Activated T-cell treated with anti-CD3 and anti-CD28 coated beads for 1 hour (primary cell): Measurements from ENCODE around the gene CHRNB4.
"Not testable (repeated sequence)": the region's sequence is repeated elsewhere in the genome, so short reads cannot be mapped to it uniquely, and the experiment has no call there.

ENCODE experiments used
- DNase-seq: peaks from one replicate; pipeline ENCODE4 v3.0.0-alpha.2; 2020; ENCODE audit warnings: low read depth

The CHRNB4 gene, protein sequence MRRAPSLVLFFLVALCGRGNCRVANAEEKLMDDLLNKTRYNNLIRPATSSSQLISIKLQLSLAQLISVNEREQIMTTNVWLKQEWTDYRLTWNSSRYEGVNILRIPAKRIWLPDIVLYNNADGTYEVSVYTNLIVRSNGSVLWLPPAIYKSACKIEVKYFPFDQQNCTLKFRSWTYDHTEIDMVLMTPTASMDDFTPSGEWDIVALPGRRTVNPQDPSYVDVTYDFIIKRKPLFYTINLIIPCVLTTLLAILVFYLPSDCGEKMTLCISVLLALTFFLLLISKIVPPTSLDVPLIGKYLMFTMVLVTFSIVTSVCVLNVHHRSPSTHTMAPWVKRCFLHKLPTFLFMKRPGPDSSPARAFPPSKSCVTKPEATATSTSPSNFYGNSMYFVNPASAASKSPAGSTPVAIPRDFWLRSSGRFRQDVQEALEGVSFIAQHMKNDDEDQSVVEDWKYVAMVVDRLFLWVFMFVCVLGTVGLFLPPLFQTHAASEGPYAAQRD

DNA sequence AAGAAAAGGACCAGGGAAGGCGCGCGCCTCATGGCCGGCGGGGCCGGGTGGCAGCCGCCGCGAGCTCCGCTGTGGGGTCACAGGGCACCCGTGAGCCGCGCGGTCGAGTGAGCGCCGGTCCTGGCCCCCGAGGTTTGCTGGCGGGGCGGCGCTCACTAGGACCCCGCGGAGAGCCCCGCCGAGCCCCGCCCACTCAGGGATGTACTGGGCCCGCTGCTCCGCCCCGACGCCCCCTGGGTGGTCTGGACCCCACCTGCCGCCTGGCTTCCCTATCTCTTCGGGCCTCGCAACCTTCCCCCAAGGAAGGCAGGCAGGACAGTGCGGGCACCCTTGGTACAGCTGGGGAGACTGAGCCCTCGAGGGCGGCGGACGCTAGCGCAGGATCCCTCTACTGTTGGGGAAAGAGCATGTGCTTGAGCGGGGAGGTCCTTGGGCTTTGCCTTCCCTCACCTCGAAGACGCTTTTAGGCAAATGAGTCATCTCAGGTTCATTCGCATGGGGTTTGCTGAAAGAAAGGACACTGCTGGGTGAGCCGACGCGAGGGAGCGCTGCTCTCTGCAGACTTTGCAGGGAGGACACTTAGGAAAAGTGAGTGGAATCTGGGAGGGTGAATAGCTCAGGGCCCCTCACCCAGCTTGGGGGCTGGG lies at the start of gene CHRNB4:
TSS of gene CHRNB4 (minus strand) at position 109 of the 647 bp plus-strand sequence. CDS start at position 32, 77 bp downstream.
- no peak for DNase-seq

DNA sequence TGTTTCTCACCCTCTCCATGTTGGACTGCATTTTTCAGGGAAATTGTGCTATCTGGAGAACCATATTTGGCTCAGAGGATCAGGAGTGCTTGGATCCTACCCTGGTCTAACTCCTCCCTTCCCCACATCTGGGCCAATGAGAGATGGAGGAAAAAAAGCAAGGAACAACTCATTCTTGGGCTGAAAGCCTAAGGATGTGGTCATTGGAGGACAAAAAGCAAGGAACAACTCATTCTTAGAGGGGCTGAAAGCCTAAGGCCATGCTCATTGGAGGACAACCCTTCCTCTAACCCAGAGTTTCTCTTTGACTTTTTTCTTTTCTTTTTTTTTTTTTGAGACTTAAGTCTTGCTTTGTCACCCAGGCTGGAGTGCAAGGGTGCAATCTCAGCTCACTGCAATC lies 48.6 kb upstream of the CHRNB4 start:
- no peak for DNase-seq

DNA sequence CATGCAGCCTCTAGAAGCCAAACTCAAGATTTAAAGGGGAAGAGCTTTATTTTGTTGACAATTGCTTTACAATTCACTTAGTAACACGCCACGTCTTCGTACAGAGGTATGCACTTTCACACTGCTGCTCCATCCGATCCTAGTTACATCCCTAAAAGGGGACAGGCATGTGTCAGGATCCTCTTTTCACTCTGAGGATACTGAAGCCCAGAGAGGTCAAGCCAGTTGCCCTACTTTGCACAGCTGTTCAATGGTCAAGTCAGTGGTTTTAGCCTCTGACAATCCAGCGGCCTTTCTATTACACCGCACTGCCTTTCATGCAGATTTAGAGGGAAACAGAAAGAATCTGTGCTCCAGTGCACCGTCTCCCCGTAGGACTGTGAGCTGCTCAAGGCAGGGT lies 44.9 kb upstream of the CHRNB4 start:
- DNase-seq: no peak

DNA sequence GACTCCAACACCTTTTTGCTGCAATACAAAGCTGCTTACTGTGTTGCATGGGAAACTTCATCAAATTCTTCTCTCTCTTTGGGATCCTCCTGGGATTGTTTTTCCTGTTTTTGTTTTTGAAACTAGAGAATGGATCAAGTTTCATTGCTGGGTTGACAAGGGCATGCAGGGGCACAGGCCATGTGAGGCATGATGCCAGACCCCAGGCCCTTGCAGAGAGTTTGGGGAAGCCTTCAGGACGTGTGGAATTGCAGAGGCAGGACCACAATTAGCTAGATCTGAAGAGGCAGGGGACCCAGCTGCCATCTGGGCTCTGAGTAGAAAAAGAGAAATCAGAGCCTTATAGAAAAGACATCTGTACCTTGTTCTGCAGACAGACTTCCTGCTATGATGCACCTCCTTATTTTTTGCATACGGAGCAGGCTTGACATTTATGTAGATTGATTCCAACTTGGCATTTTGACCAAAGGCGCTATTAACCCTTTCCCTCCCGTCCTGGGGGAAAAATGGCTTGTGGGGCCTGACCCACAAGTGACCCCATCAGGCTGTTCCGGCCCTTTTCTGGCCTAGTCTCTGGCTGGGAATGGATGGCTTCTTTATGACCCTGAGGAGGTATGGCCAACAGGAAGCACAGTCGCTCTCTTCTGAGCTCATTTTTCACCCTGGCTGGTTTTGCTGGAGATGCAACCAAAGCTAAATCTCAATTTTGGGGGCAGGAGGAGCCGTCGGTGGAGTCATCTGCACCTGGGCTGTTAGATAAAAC lies 44.3 kb upstream of the CHRNB4 start:
- no peak for DNase-seq

DNA sequence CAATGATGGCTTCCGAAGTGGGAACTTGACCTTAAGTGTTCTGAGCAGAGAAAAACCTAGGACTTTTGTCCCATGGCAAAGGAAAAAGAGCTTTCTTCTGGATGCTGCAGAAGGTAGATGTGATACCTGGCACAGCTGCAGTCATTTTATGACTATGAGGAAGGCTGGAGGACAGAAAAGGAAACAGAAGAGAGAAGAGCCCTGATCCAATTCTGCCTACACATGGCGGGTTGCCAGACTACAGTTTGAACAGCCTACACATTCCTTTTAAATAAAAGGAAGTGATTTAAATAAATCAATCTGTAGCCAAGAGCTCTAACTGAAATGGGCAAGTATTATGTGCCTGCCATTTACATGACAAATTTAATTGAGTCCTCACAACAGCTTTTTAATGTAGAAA lies 43.6 kb upstream of the CHRNB4 start:
- DNase-seq: no peak

DNA sequence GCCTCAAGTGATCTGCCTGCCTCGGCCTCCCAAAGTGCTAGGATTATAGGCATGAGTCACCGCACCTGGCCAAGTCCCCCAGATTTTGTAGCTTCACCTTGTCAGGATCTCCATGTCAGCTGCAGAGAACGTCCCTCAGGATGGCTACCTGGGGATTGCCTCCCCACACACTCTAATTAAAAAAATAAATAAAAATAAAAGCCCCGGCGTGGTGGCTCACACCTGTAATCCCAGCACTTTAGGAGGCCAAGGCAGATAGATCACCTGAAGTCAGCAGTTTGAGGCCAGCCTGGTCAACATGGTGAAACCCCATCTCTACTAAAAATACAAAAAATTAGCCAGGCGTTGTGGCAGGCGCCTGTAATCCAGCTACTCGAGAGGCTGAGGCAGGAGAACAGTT lies 42.6 kb upstream of the CHRNB4 start:
- DNase-seq: not testable (repeated sequence)

DNA sequence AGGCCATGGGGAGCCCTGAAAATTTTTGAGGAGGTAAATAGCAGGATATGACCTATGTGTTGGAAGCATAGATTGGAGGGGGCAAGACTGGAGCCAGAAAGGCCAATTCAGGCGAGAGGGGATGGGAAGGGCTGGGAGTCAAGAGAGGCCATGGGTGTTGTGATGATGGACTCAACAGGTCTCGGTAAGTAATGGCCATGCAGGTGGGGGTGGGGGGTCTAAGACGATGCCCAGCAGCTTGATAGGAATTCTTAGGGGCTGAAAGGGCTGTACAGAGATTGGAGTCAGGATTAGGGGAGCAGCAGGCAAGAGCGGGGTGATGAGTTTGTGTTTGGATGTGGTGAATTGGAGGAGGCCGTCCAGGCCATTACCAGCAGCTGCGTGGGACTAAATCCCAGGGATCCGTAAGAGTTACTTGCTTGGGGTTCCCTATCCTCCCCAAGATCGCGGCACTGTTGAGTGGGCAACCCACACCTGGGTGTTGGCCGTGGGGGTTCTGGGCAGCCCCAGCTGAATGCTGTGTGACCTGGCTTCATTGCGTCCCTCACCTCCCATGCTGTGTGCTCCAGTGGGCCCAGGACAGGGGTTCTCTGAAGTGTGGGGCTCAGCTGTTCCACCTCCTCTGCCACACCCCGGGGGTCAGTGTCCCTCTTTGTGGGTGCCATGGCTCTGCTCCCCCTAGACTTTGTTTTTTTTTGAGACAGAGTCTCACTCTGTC lies 41.8 kb upstream of the CHRNB4 start:
- no peak for DNase-seq

DNA sequence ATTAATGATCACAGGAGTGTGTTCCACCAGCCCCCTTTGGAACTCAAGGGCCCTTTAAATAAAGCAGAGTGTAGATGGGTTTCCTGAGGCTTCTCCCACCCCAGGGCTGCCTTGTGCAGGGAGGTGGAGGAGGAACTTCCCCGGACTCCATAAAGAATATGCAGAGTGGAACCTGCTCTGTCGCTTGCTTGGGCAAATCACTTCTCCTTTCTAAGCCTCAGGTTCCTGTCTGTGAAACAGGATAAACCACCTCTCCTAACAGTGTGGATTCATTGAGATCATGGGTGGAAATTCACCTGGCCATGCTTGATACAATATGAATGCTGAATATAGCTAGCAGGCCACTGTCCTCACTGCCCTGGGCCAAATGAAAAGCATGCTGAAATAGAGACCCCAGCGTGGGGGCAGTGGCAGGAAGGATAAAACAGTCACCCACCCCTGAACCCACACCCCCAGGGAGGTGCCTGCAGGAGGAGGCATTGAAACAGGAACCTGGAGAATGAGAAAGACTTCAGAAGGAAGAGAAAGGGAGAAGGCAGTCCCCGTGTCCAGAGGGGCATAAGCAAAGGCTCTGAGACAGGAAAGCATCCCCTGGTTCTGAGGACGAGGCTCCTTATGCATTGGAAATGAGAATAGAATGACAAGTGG lies 41.1 kb upstream of the CHRNB4 start:
- DNase-seq: no peak

DNA sequence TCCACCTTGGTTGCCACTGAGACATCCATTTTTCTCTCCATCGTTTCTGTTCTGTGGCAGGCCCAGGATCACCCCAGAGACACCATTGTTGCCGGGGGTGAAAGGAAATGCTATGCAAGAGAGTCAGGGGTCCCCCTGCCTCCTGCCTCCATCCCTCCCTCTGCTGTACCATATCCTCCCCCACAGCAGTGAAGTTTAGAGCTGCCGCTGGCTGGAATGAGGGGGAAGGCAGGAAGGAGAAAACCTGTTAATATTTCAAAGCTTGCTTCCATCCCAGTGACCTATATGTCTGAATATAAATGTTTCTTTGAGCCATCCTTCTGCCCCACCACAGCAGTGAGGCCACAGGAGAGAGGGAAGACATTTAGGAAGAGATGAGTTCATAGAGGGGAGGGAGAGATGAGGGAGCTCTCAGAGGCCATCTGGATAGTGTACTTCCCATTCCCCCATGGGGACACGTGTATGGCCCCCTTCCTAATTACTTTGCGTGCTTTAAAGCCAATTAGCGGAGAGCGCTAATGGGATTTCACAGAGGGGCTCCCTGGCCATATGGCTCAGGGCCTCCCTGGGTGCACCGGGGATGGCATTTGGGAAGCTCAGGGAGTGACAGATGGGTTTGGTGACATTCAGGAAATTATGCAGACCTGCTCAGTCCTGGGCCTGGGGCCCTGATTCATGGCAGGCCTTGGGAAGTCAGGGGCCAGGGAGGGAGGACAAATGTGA lies 40.4 kb upstream of the CHRNB4 start:
- no peak for DNase-seq

DNA sequence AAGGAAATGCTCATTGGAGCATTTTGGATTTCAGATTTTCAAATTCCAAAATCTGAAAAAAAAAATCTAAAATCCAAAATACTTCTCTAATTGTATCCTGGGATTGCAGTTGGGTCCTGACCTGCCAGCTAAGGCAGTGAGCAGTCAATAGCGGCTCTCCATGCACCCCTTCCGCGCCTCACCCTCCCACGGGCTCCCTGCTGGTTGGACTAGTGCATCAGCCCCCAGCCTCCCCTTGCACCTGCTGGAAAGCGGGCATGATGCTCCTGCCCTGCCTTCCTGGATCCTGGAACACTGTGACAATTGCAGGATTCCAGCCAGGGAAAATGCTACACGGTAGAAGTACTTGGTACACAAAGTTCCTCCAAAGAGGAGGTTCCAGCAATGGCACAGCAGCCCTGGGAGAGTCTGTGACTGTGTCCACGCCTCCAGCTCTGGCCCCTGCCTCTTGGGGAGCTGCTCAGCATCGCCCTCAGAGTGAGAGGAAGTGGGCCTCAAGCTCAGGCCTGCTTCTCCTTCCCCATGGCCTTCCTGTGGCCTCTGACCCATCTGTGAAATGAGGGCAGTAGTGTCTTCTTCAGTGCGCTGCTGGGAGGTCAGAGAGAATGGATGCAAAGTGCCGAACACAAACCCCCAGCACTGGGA lies 39.5 kb upstream of the CHRNB4 start:
- no peak for DNase-seq

DNA sequence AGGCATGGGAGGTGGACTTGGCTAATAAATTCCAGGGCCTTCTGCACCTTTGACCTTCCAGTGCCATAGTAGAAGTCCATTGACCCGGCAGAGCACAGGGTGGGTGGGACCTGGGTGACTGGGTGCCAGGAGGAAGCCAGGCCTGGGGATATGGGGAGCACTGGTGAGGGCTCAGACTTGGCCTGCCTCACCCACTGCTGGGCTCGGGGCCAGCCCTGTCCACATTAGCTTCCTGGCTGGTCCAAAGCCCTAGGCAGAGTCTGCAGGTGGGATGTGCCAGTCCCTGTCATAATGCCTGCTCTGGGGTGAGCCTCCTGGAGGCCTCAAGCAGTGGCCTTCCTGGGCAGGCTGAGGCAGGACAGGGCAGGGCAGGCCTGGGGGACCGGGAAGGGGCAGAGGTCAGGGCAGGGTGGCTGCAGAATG lies 38.1 kb upstream of the CHRNB4 start:
- no peak for DNase-seq

DNA sequence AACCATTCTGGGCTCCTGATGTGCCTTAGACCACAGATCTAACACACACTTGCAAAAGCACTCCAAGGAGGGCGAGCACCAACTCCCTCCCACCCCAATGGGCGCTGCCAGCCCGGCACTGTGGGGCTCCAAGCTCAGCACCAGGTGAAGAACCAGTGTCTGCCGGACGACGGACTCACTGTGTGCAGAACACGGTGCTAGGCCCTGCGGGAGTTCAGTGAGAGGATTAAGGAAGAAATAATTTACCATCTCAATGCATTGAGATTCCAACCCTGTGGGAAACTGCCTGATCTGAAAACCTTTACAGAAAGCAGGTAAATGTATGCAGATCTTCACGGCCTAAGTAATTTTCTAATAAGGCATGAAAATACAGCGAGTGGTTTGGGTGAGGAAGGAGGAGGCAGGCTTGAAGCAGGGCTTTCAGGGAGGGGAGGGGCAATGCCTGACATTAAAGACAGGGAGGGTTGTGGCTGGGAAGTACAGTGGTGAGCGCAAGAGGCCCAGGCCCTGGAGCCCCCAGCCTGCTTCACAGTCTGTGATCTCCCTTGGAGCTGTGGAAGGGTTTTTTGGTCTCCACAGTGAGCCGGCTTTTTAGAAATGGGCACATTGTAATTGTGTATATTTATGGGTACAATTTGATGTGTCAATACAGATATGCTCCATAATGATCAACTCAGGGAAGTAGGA lies 35.6 kb upstream of the CHRNB4 start:
- no peak for DNase-seq

DNA sequence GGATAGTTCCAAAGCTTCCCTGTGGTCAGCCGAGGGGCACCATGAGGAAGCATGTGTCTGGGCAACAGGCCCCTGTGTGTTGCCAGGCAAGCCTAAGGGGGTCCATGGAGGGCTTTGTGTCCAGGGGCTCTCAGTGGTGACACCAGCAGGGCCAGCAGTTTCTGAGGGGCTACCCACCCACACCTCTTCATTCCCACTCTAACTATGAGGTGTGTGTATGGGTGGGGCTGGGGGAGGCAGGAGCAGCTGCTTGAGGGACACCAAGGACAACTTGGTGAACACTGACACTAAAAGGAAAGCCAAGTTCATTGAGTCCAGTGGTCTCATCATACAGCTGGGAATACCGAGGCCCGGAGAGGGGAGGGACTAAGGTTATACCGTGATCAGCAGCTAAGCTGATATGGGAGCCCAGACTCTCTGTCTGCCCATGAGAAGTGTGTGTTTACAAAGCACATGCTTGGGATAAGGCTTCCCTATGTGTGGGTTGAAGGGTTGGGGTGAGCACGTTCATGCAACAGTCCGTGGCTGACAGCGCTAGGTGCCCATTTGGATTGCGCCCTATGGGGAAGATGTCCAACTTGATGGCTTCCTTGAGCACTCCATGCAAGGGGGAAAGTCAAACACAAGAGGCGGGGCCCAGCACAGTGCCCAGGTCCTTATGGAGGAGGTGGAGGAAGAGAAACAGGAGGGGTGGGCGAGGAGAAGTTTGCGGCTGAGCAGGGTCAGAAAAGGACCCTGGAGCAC lies 34.8 kb upstream of the CHRNB4 start:
- no peak for DNase-seq

DNA sequence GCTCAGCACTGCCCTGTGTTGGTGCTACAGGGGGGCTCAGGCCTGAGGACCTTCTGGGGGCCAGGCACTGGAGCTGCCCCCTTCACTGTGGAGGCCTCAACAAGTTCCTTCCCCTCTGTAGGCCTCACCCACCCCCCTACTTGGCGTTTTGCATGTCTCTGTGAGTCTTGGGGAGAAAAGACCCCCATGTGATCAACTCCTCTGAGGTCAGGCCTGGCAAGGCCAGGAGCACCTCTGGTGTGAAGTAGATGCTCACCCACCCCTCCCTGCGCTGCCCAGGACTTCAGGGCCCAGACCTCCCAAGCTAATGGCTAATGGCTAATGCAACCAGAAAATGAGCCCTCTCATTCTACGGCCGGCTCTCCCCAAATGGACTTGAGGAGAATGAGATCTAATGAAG lies 34.2 kb upstream of the CHRNB4 start:
- DNase-seq: no peak

DNA sequence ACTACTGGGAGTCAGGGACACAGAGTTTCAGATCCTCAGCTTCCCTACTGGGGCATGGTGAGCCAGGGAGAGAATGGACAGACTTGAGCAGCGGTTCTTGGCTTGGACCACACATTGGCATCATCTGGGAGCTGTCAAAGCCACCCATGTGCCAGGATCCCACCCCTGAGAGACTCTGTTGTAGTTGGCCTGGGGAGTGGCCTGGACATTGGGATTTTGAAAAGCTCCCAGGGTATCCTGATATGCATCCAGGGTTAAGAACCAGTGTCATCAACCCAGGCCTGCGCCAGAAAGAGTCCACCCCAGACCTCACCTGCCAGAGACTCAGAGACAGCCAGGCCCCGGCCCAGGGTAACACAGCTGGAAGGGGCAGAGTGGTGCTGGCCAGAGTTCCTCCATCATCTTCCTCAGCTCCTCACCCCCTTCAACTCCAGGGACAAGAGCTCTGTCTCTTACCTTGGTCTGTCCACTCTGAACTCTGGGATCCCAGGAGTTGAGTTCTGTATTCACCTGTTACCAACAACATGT lies 33.0 kb upstream of the CHRNB4 start:
- no peak for DNase-seq

DNA sequence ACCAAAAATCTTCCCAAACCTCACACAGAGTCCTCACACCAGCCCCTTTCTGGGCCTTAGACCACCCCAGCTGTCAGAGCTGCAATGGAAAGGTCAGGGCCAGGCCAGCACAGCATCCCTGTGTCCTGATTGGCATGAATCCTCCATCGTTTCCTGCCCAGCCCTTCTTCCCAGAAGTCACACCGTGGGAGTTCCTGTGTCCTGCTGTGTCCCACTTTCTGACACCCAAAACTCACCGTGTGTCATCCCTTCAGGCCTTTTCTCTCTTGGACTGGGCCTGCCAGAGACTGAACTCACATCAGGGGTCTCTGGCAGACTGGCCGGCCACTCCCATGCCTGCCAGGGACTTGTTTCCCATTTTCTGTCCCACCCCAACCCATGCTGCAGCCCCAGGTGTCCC lies 32.5 kb upstream of the CHRNB4 start:
- DNase-seq: no peak

DNA sequence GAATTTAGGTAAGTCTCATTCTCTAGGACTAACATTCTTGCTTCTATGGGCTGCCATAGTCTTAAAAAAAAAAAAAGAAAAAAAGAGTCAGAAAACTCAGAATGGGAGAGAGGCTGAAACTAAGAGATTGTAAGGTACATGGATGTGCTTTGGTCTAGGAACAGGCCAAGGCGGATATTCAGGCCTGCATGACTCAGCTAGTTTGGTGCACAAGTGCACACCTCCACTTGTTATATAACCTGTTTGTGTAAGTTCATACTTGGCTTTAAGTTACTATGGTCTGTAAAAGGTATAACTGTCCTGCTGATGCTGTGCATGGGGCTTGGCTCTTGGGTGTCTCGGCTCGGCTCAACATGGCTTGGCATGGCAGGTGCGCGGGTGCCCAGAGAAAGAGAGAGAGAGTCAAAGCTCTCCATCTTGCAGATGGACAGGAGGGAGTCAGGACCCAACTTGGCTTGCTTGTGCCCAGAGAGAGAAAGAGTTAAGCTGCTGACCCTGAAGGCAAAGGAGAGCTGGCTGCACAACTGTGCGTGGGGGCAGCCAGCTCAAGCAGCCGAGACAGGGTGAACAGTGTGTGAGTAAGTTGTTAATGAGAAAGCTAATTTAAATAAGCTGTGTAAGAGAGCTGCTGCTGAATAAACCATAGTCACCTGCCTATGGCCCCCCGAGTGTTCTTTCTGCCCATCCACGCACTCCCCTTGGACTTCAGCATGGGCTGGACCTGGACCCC lies 31.4 kb upstream of the CHRNB4 start:
- DNase-seq: no peak

DNA sequence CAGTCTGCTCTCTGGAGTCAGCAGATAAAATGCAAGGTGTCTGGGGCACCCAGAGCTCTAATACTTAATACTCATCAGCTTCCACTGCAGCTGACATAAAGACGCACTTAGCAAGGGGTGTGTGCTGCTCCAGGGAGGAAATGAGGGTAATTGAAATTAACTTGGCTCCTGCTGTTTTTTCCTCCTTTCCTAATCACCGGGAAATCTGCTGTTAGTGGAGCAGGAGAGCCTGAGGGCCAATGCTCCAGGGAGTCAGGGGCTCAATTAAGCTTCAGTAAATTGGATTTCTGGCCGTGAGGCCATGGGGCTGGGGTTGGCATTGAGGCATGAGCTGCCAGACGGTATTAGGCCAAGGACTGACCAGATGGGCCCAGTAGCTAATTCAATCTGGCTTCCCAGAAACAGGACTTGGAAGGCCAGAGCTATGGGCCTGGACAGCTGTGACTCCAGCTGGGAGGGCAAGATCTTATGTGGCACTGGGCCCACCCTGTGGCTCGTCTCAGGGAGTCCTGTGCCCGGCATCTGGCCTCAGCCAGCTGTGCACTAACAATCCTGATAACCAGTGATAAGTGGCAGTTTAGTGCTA lies 30.7 kb upstream of the CHRNB4 start:
- DNase-seq: no peak
